ENCODE data around the gene NOL9. TPM values are rescaled to one million over a fixed set of nuclear protein-coding genes. Genes with fewer than 3 reads are reported as not detected.

NOL9 gene
- total and polyA plus RNA-seq, 2 of the 13 experiments (the other 11 are each of a cell fraction or from before 2014, with no cell fraction given): 18.0 to 24.7 TPM

DNA sequence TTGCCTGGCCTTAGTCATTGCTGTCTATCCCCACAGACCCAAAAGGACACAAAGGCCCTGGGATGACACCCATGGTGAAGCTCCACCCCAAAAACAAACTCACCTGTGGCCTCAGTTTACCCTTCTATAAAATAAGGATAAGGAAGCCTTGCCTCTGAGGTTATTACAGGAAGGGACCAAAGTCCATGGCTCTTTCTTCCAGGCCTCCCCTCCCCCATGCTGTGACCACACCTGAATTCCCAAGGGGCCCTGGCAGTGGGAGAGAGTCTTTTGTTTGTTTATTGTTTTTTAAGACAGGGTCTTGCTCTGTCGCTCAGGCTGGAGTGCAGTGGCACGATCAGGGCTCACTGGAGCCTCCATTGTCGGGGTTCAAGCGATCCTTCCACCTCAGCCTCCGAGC lies 77.8 kb downstream of the NOL9 start:
- peaks cover 24% of the 10 kb centered on the region for H3K4me1 ChIP-seq (ENCODE audit: insufficient read depth, low read length)
- no peaks in the 10 kb centered on the region for H4K20me1 ChIP-seq (ENCODE audit: insufficient read depth, low read length)
- no peak overlapping the region for H3K27ac ChIP-seq (ENCODE audit: extremely low read length, insufficient read depth, low read length)
- no peaks in the 10 kb centered on the region for H3K36me3 ChIP-seq (replicated peaks in 1 of 2; ENCODE audit: control insufficient read depth in 1 of 2, insufficient read depth in 2 of 2, low read length in 2 of 2)
- no peak overlapping the region for H3K9ac ChIP-seq (ENCODE audit: insufficient read depth, low read depth, low read length)
- H3K27me3 ChIP-seq (ENCODE audit: control insufficient read depth in 1 of 2, insufficient read depth in 2 of 2, low read length in 2 of 2): no peaks in the 10 kb centered on the region
- no peak for DNase-seq (ENCODE audit: low spot score)
- ChIA-PET POLR2A (no interaction called here), CTCF (ENCODE audit: low intra/inter-chr PET ratio, low total read pairs) (no interaction called here)
- no peak overlapping the region for H3K4me3 ChIP-seq (replicated peaks in 1 of 3; ENCODE audit: insufficient read depth in 1 of 3, low read depth in 2 of 3, low read length in 3 of 3)
- 62% methylated on average over 5 of the region's 5 CpGs for WGBS (ENCODE audit: low lambda C conversion rate)
- no peak for FAIRE-seq
- ATAC-seq: no peak
- BruUV-seq (replicated peaks): no TSS peak
- no peak for TF ChIP-seq SOX13 (IDR thresholded peaks at IDR 0.05)
- TF ChIP-seq SOX13 (CRISPR knock-in tag; conservative IDR thresholded peaks at IDR 0.05 in 1 of 2, IDR thresholded peaks at IDR 0.05 in 1 of 2): no peak
- TF ChIP-seq, protein P1, sequence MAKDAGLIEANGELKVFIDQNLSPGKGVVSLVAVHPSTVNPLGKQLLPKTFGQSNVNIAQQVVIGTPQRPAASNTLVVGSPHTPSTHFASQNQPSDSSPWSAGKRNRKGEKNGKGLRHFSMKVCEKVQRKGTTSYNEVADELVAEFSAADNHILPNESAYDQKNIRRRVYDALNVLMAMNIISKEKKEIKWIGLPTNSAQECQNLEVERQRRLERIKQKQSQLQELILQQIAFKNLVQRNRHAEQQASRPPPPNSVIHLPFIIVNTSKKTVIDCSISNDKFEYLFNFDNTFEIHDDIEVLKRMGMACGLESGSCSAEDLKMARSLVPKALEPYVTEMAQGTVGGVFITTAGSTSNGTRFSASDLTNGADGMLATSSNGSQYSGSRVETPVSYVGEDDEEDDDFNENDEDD (CRISPR knock-in tag; IDR thresholded peaks at IDR 0.05; ENCODE audit: borderline replicate concordance): no peak
- TF ChIP-seq ZNF780A (CRISPR knock-in tag; IDR thresholded peaks at IDR 0.05): no peak
- TF ChIP-seq THRA (CRISPR knock-in tag; IDR thresholded peaks at IDR 0.05; ENCODE audit: borderline replicate concordance): no peak
- 0 out of 2 replicates have a peak, but pooled peaks have one; percentile 18 for TF ChIP-seq ZNF281 (CRISPR knock-in tag; IDR thresholded peaks at IDR 0.05; ENCODE audit: borderline replicate concordance)
- TF ChIP-seq IKZF1 (IDR thresholded peaks at IDR 0.05): no peak
- H3K4me2 ChIP-seq (ENCODE audit: low read depth, low read length): no peak overlapping the region; the same call in 1 of the 2 replicates
- intact Hi-C loops (cut with micrococcal nuclease; ENCODE audit: unreplicated experiment) (no loop called here), in situ Hi-C loops (cut with HindIII; ENCODE audit: extremely low pct_ligation_motif_present, low pct_unique_long_range_greater_than_20kb) (loop anchor here (25.0 kb wide), 1 partner anchor 736 kb away; no protein-coding TSS in a partner anchor)
- H3K79me2 ChIP-seq (ENCODE audit: insufficient read depth, low read length): no peaks in the 10 kb centered on the region
- H2AFZ ChIP-seq (ENCODE audit: low read length): no peak overlapping the region
- H3K9me3 ChIP-seq (ENCODE audit: low read length): no peaks in the 10 kb centered on the region
